Muscle of back (tissue), 11 donors: ENCODE results near the gene RPS21. TPM values are rescaled to one million over a fixed set of nuclear protein-coding genes. Genes with fewer than 3 reads are reported as not detected.
"Not testable (repeated sequence)": the region's sequence is repeated elsewhere in the genome, so short reads cannot be mapped to it uniquely, and the experiment has no call there.

Experiments used
- DNase-seq, 3 donors: peaks; one replicate each; pipeline versions ENCODE4 v3.0.0 to v3.0.0-alpha.2; 2013
- polyA plus RNA-seq, 10 donors: library from polyadenylated mRNA; unstranded; fragments of 120-200 nt; gene quantifications; one replicate each; pipeline ENCODE4 v1.2.1, GENCODE V29; 2013; ENCODE audit not compliant: insufficient read length in 10 of 10

RPS21 gene
- polyA plus RNA-seq, 10 donors, result 962 to 1,509 (median 1,097) TPM

DNA sequence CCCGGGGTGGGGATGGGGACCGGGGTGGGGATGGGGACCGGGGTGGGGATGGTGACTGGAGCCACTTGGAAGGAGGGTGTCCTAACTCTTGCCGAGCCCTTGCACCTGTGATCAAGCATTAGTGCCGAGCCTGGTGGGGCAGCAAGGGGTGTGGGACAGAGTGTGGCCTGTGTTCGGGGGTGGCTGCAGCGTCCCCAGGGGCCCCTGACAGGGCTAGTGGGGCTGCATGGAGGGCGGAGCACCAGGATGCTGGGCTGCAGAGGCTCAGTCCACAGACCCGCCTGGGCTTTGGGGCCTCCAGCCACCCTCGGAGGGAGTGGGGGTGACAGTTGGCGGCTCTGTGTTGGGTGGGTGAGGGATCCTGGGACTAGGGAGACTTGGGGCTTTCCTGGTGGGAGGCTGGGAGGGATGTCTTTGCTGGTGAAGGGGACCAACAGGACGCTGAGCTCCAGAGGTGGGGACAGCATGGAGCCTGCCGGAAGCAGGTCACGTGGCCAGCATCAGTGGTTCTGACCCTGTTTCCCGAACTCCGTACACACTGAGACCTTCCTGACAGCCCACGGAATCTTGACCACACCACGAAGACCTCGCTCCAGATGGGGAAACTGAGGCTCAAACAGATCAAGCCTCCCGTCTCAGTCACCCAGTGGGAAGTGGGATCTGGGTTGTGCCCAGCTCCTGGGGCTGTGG lies 35.9 kb downstream of the RPS21 start:
- DNase-seq, result no peak

DNA sequence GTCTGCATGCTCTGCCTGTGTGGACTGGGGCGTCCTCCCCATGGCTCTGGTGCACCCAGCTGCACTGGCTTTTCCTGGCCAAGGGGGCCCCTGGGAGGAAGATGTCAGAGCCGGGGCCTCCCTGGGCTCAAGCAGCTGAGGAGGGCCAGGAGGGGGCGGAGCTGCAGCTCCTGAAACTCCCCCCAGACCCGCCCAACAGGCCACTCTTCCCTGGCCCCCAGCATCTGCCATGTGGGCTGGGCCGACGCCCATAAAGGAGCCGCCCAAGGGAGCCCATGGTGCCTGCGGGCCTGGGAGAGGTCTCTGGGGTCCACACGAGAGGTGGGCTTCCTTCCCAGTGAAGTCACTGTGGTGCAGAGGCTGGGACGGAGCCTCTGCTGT lies 36.4 kb downstream of the RPS21 start:
- no peak for DNase-seq

DNA sequence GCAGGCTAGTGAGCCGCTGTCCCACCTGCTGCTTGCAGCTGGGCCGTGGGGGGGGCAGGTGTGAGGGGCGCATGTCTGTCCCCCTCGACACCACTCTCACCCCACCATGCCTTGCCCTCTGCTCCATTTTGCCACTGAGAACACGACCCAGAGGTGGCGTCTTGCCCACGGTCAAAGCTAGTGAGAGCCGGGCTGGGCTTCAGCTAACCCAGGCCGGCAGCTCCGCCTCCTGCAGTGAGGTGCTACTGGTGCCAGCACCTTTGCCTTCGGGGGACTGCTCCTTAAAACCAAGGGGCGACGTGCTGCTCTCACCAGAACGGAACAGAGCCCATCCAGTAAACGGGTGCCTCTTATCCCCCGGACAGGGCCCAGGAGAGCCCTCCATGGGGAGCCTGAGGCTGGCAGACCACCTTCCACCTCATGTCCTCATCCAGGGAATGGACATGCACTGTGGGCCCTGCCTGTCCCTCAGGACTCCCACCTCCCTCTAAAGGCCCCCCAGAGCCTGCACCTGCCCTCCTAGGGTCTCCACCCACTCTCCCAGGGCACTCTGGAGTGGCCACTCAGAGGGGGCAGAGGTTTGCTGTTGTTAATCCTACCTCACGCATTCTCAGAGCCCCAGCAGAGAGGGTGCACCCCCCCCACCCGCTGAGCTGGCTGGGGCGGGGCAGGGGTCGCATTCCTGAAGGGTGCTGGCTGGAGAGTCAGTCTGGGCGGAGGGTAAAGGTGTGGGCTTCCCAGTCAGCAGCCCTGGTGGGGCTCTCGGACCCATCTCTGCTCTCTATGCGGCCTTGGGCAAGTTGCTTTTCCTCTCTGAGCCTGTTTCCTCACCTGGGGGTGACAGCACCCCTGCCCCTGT lies 37.6 kb downstream of the RPS21 start:
- DNase-seq, result no peak

DNA sequence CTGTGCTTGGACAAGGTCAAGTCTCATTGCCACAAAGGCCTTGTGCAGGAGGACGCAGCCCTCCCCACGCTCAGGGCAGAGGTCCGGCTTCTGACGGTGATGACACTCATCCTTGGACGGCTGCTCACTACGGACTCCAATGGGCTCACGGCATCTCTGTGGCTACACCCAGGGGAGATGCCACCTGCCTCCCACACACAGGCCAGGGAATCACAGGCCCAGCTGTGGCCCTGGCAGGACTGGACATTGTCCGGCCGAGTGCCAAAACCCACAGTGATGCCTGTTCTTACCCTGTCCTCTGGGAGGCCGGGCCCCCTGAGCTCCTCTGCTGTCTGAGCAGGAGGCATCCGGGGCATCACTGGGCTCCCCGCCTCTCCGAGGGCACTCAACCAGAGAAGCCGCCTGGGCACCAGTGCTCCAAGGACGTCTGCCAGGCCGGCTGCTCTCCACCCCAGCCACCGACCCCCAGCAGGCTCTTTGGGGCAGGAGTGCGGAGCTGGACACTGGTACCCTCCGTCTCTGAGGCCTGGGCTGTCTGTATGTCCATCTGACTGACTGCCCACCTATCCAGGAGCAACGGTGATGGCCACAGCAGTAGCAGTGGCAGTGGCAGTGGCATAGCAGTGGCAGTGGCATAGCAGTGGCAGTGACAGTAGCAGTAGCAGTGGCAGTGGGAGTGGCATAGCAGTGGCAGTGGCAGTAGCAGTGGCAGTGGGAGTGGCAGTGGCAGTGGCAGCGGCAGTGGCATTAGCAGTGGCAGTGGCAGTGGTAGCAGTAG lies 38.6 kb downstream of the RPS21 start:
- DNase-seq, result no peak

GRCh38 chr20:62426059-62426348 lies 39.1 kb downstream of the RPS21 start:
- DNase-seq, result not testable (repeated sequence)

- no peak for DNase-seq
These were observed 39.8 kb downstream of the RPS21 start for GRCh38 chr20:62426699-62427131.

- no peak for DNase-seq
These were observed 40.5 kb downstream of the RPS21 start, which contains the start of gene RBBP8NL for GRCh38 chr20:62427172-62428001. TSS of gene RBBP8NL (minus strand) at chr20:62427539. CDS start at chr20:62419647, 7,892 bp downstream.

- DNase-seq, result no peak
These were observed 41.1 kb downstream of the RPS21 start for GRCh38 chr20:62428002-62428372.

- DNase-seq, result no peak
These were observed 41.7 kb downstream of the RPS21 start for GRCh38 chr20:62428396-62429295.

DNA sequence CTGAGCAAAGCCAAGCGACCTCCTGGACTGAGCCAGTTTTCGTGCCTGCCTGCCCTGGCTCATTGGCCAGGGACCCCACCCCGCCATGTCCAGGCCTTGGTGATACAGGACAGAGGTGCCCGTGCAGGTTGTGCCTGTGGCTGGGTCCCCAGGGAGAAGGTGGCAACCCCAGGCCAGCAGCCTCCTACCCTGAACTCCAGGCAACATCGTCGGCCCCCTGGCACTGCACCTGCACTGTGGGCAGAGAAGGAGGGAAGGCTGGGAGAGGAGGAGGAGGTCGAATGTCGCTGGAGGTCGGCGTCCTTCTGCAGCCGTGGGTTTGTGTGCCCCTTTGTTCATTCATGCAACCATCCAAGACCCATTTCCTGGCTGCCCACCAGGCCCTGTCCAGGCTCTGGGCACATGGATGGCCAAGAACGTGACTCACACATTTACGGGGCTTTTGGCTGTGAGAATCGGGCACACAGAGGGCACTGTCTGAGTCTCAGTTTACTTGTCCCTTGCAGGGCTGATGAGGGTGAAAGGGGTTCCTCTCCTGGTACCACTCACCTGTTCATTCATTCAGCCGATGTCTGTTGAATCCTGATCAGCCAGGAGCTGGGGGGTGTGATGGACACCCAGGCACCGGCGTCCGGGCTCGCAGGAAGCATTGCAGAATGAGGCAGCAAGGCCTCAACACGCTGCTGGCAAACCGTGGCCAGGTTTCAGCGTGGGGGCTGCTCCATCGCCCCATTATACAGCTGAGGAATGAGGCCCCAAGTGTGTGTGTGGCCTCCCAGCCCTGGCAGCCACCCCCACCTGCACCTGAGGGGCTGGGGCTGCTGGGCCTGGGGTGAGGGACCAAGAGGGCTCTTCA lies 42.8 kb downstream of the RPS21 start:
- no peak for DNase-seq

GRCh38 chr20:62430311-62430853 lies 43.5 kb downstream of the RPS21 start:
- no peak for DNase-seq

GRCh38 chr20:62430866-62431447 lies 44.1 kb downstream of the RPS21 start:
- no peak for DNase-seq

- DNase-seq, result no peak
These were observed 47.0 kb downstream of the RPS21 start for GRCh38 chr20:62433658-62434497.

DNA sequence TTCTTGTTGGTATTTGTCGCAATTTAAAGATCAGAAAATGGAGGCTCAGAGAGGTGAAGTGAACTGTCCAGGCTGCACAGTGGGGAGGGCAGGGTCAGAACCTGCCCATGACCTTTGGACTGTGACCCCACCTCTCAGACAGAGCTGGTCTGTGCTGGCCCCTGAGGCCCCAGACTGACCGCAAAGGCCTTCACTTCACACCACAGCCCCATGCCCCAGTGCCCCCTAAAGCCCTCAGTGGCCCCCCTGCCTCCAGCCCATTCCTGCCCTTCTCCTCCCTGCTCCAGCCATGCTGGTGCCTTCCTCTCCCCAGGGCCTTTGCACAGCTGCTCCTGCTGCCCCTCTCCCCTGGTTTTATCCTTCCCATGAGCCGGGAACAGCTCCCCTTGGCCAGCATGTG lies 49.8 kb downstream of the RPS21 start:
- DNase-seq, result no peak

DNA sequence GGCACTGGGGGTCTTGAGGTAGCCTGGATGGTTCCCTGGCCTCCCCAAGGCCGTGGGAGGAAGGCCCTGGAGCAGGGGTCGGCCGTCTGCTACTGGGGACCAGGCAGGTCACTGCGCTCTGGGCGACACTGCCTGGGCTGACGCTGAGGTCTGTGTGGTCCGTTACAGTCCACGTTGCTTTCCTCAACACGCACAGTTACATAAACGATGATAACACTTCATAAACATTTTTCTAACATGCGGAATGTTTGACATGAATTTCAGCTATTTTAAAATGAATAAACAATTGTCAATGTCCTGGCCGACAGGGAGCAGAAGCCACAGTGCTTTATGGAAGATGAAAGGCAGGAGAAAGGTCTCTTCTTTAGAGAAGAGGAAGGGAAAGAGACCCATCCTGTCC lies 50.6 kb downstream of the RPS21 start:
- DNase-seq, result no peak

GRCh38 chr20:62437927-62438326 lies 51.0 kb downstream of the RPS21 start:
- DNase-seq, result peak; percentile 40 to 62 (median 57)
